Ovary (tissue), 3 donors: ENCODE data around the gene FGF5.

Experiments used
- EP300 ChIP-seq: sonication (generic); formaldehyde crosslinking; IDR thresholded peaks from one replicate; pipeline ENCODE4 v1.6.1; 2017; ENCODE audit warnings: antibody characterized with exemption
- POLR2A ChIP-seq: fragments of 450-650 bp; IDR thresholded peaks from one replicate; pipeline ENCODE4 v1.6.1; 2017; ENCODE audit warnings: antibody characterized with exemption, mild to moderate bottlenecking, moderate library complexity
- TF ChIP-seq, protein P1 (sequence below), 3 donors: fragments of 450-650 bp in 2 of 3; fragments of 200-600 bp in 1 of 3; IDR thresholded peaks; one replicate each; pipeline versions ENCODE4 v1.5.1 to v1.8.0; 2016 to 2022; ENCODE audit warnings: antibody characterized with exemption in 3 of 3, mild to moderate bottlenecking in 1 of 3
- donor health status: DM: no; HTN: no; CAD: no.

GRCh38 chr4:80340036-80340435 is 73.6 kb downstream of the FGF5 start:
- TF ChIP-seq POLR2A = no peak
- TF ChIP-seq, protein P1, sequence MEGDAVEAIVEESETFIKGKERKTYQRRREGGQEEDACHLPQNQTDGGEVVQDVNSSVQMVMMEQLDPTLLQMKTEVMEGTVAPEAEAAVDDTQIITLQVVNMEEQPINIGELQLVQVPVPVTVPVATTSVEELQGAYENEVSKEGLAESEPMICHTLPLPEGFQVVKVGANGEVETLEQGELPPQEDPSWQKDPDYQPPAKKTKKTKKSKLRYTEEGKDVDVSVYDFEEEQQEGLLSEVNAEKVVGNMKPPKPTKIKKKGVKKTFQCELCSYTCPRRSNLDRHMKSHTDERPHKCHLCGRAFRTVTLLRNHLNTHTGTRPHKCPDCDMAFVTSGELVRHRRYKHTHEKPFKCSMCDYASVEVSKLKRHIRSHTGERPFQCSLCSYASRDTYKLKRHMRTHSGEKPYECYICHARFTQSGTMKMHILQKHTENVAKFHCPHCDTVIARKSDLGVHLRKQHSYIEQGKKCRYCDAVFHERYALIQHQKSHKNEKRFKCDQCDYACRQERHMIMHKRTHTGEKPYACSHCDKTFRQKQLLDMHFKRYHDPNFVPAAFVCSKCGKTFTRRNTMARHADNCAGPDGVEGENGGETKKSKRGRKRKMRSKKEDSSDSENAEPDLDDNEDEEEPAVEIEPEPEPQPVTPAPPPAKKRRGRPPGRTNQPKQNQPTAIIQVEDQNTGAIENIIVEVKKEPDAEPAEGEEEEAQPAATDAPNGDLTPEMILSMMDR (IDR thresholded peaks at IDR 0.05) = no peak
- no peak for TF ChIP-seq EP300
